NT2/D1 (cell line): ENCODE data around the gene SOX30.

Source experiments
- DNase-seq: peaks from one replicate; pipeline ENCODE4 v3.0.0-alpha.2; 2011; ENCODE audit warnings: low read depth, low spot score
- H3K27me3 ChIP-seq: 2 replicates; pipeline ENCODE4 v1.6.0; 2011; ENCODE audit warnings: mild to moderate bottlenecking; ENCODE audit not compliant: insufficient read length, insufficient read depth
- H3K36me3 ChIP-seq: 2 replicates; pipeline ENCODE4 v1.6.1; 2011; ENCODE audit warnings: mild to moderate bottlenecking, low read length, mixed read lengths; ENCODE audit not compliant: insufficient read depth, insufficient read length
- H3K4me1 ChIP-seq: 2 replicates; pipeline ENCODE4 v1.5.1; 2011; ENCODE audit not compliant: insufficient read depth, insufficient read length
- H3K4me3 ChIP-seq: 2 replicates; pipeline ENCODE4 v1.5.1; 2011; ENCODE audit warnings: low read depth; ENCODE audit not compliant: insufficient read length
- H3K9ac ChIP-seq: 2 replicates; pipeline ENCODE4 v1.6.0; 2011; ENCODE audit warnings: low read depth; ENCODE audit not compliant: insufficient read length
- H3K9me3 ChIP-seq: 2 replicates; pipeline ENCODE4 v1.5.1; 2011; ENCODE audit warnings: mild to moderate bottlenecking, low read length; ENCODE audit not compliant: insufficient read depth
- SUZ12 ChIP-seq: IDR thresholded peaks from 2 replicates; pipeline ENCODE4 v1.6.1; 2011; ENCODE audit not compliant: insufficient read length, insufficient read depth; ENCODE audit errors: extremely low read depth
- YY1 ChIP-seq: IDR thresholded peaks from 2 replicates; pipeline ENCODE4 v1.6.1; 2011; ENCODE audit not compliant: insufficient read length, insufficient read depth
- ZNF274 ChIP-seq: IDR thresholded peaks from 2 replicates; pipeline ENCODE4 v1.6.1; 2011; ENCODE audit warnings: mild to moderate bottlenecking, low read depth, low read length

Gene SOX30

GRCh38 chr5:157594257-157594656 lies 58.0 kb downstream of the SOX30 start:
- H3K4me1 ChIP-seq = no peaks in the 10 kb centered on the region
- no peak overlapping the region for H3K4me3 ChIP-seq
- no peak overlapping the region for H3K9ac ChIP-seq
- H3K27me3 ChIP-seq = no peaks in the 10 kb centered on the region
- H3K36me3 ChIP-seq = no peaks in the 10 kb centered on the region
- no peaks in the 10 kb centered on the region for H3K9me3 ChIP-seq
- TF ChIP-seq SUZ12 (no peak), YY1 (no peak), ZNF274 (no peak)
- no peak for DNase-seq

GRCh38 chr5:157593052-157593757 lies 59.0 kb downstream of the SOX30 start:
- H3K27me3 ChIP-seq = no peaks in the 10 kb centered on the region
- no peak for DNase-seq
- no peaks in the 10 kb centered on the region for H3K4me1 ChIP-seq
- no peak overlapping the region for H3K9ac ChIP-seq
- TF ChIP-seq YY1 (no peak), SUZ12 (no peak), ZNF274 (no peak)
- no peaks in the 10 kb centered on the region for H3K9me3 ChIP-seq
- H3K36me3 ChIP-seq = no peaks in the 10 kb centered on the region
- no peak overlapping the region for H3K4me3 ChIP-seq

GRCh38 chr5:157592594-157592993 lies 59.6 kb downstream of the SOX30 start:
- H3K27me3 ChIP-seq = no peaks in the 10 kb centered on the region
- H3K4me1 ChIP-seq = no peaks in the 10 kb centered on the region
- H3K9ac ChIP-seq = no peak overlapping the region
- H3K4me3 ChIP-seq = no peak overlapping the region
- no peaks in the 10 kb centered on the region for H3K36me3 ChIP-seq
- H3K9me3 ChIP-seq = no peaks in the 10 kb centered on the region
- no peak for TF ChIP-seq SUZ12
- no peak for TF ChIP-seq ZNF274
- no peak for TF ChIP-seq YY1
- DNase-seq = no peak

GRCh38 chr5:157590478-157590877 lies 61.8 kb downstream of the SOX30 start:
- TF ChIP-seq SUZ12 (no peak), YY1 (no peak), ZNF274 (no peak)

GRCh38 chr5:157584628-157585027 lies 67.6 kb downstream of the SOX30 start:
- Histone ChIP-seq H3K4me3 (no peak overlapping the region), H3K4me1 (no peaks in the 10 kb centered on the region), H3K9me3 (no peaks in the 10 kb centered on the region), H3K36me3 (no peaks in the 10 kb centered on the region), H3K27me3 (no peaks in the 10 kb centered on the region), H3K9ac (no peak overlapping the region)
- DNase-seq = no peak
- TF ChIP-seq SUZ12 = no peak
- TF ChIP-seq ZNF274 = no peak
- no peak for TF ChIP-seq YY1

More at GRCh38 chr5:157590478-157590877, 61.8 kb downstream of the SOX30 start:
- Histone ChIP-seq H3K4me3 (no peak overlapping the region), H3K9me3 (no peaks in the 10 kb centered on the region), H3K9ac (no peak overlapping the region), H3K27me3 (no peaks in the 10 kb centered on the region), H3K4me1 (no peaks in the 10 kb centered on the region), H3K36me3 (no peaks in the 10 kb centered on the region)
- no peak for DNase-seq

GRCh38 chr5:157582731-157583620 lies 69.3 kb downstream of the SOX30 start:
- no peak for DNase-seq
- no peaks in the 10 kb centered on the region for H3K9me3 ChIP-seq
- TF ChIP-seq ZNF274 (no peak), YY1 (no peak), SUZ12 (no peak)

GRCh38 chr5:157581901-157582300 lies 70.3 kb downstream of the SOX30 start:
- no peak for DNase-seq
- no peak overlapping the region for H3K4me3 ChIP-seq
- H3K9ac ChIP-seq = no peak overlapping the region
- no peaks in the 10 kb centered on the region for H3K9me3 ChIP-seq
- H3K27me3 ChIP-seq = no peaks in the 10 kb centered on the region
- H3K36me3 ChIP-seq = no peaks in the 10 kb centered on the region
- H3K4me1 ChIP-seq = peaks cover 5% of the 10 kb centered on the region
- no peak for TF ChIP-seq YY1
- TF ChIP-seq ZNF274 = no peak
- no peak for TF ChIP-seq SUZ12

More at GRCh38 chr5:157582731-157583620, 69.3 kb downstream of the SOX30 start:
- H3K27me3 ChIP-seq = no peaks in the 10 kb centered on the region
- H3K36me3 ChIP-seq = no peaks in the 10 kb centered on the region
- H3K4me3 ChIP-seq = no peak overlapping the region
- H3K9ac ChIP-seq = no peak overlapping the region
- H3K4me1 ChIP-seq = peaks cover 5% of the 10 kb centered on the region
